Activated CD4-positive, alpha-beta T cell treated with anti-CD3 and anti-CD28 coated beads, Interleukin-2, Interleukin-4, amounts not matched to agents 100 ng/mL and 50 ng/mL, durations not matched to agents 16 hours and 8 hours (primary cell): ENCODE data around the gene CRYBG1.

Experiments
- DNase-seq: peaks from one replicate; pipeline ENCODE4 v3.0.0-alpha.2; 2020; ENCODE audit warnings: low spot score

CRYBG1 gene

GRCh38 chr6:106608080-106608668 lies 247.7 kb downstream of the CRYBG1 start:
- peak; percentile 75 for DNase-seq

GRCh38 chr6:106609699-106610098 lies 249.2 kb downstream of the CRYBG1 start:
- DNase-seq: peak; percentile 53

- no peak for DNase-seq
Measured at GRCh38 chr6:106611030-106611429, 250.5 kb downstream of the CRYBG1 start.

GRCh38 chr6:106612671-106613416 lies 252.3 kb downstream of the CRYBG1 start:
- DNase-seq: peak; percentile 64

DNA sequence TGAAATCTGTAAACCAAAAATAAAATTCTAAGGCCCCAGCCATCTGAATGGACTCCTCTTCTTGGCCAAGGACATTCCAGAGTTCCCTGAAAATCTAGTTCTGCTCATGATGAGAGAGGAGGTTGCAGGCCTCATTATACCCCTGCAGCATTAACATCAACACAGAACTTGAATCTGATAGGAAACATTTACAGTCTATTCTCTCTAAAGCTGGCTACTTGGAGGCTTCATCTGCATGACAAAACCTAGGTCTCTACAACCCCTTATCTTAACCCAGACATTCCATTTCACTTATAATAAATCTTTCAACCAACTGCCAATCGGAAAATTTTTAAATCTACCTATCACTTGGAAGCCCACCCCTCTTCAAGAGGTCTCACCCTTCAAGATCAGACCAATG lies 253.1 kb downstream of the CRYBG1 start:
- DNase-seq: no peak

DNA sequence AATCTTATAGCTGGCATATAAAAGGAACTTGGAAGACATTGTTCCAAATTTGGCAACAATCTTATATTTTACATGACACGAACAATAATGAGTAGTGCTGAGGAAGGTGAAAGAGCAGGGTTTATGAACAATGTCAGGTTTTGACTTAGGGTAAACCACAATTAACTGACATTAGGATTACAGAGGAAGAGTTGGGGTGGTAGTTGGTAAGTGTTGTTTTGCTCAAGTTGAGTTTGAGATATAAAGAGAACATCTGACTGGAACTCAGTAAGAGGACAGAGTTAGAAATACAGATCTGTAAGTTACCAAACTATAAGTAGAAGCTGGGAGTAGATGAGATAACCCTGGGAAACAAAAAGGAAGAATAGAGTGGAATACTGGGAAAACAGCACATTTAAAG lies 253.6 kb downstream of the CRYBG1 start:
- peak; percentile 76 for DNase-seq

- DNase-seq: no peak
Measured at GRCh38 chr6:106614592-106615257, 254.2 kb downstream of the CRYBG1 start.

DNA sequence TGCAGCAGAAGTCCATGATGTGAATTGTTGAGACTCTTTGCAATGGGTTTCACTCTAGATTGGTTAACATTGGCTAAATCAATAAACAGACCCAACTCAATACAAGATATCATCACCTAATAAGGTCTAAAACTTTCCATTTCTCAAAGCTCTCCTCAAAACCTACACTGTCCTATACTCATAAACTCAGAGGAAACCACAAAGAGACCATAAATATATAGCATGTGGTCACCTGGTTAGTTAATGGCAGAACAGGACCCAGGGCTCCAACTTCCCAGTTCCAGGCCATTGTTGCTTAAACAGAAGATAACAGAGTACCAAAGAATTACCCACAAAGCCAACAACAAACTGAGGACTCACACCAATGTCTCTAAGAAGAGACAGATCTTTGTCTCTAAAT lies 256.8 kb downstream of the CRYBG1 start:
- DNase-seq: no peak

DNA sequence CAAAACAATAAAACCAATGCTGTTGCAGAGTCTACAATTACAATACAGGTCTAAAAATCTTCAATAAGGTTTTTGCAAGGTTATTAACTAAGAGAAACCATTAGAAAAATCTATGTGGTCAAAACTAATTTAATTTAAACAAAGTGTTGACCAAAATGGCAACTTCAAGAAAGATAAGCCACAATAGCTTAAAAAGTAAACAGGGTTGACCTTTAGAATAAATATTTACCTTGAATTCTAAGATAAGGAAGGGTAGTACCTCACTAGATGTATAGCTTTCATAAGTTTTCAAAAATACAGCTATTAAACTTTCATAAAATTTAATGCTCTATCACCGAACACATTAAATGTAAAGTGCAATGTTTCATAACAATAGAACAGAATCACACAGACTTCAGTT lies 257.3 kb downstream of the CRYBG1 start:
- DNase-seq: no peak

- DNase-seq: no peak
Measured at GRCh38 chr6:106618324-106618723, 257.8 kb downstream of the CRYBG1 start.

DNA sequence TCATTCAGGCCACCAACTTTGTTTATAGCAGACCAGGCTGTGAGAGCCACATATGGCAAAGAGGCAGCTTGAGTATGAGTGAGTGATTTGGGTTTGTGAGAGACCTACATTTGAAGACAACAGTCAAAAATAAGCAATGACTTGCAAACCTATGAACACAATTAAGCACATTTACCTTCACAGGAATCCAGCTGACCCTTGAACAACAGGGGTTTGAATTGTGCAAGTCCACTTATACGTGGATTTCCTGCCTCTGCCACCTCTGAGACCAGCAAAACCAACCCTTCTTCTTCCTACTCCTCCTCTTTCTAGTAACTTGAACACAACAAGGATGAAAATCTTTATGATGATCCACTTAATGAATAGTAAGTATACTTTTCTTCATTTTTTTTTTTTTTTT lies 258.7 kb downstream of the CRYBG1 start:
- DNase-seq: no peak

GRCh38 chr6:106620931-106621672 lies 260.6 kb downstream of the CRYBG1 start:
- no peak for DNase-seq
